Transverse colon (tissue), 4 donors: ENCODE measurements around the gene LRSAM1. TPM values are rescaled to one million over a fixed set of nuclear protein-coding genes. Genes with fewer than 3 reads are reported as not detected.

Experiments used
- DNase-seq: peaks from one replicate; pipeline ENCODE4 v3.0.0-alpha.2; 2019
- H3K27ac ChIP-seq, 4 donors: fragments of 200-600 bp; sonication (generic); 2 replicates each; pipeline ENCODE4 v1.5.1; 2016 to 2018; ENCODE audit warnings: inconsistent platforms in 4 of 4
- H3K27me3 ChIP-seq: fragments of 200-600 bp; sonication (generic); 2 replicates; pipeline ENCODE4 v1.5.1; 2017; ENCODE audit warnings: inconsistent platforms
- H3K36me3 ChIP-seq, 4 donors: fragments of 200-600 bp; sonication (generic); 2 replicates each; pipeline ENCODE4 v1.5.1; 2017 to 2019; ENCODE audit warnings: inconsistent platforms in 4 of 4
- H3K4me1 ChIP-seq, 4 donors: fragments of 200-600 bp; sonication (generic); 2 replicates each; pipeline ENCODE4 v1.5.1; 2017 to 2020; ENCODE audit warnings: inconsistent platforms in 4 of 4
- H3K4me3 ChIP-seq, 4 donors: fragments of 200-600 bp; sonication (generic); 1 replicate in 1 of 4; 2 replicates in 3 of 4; pipeline versions ENCODE4 v1.5.1 to v1.6.1; 2017 to 2019; ENCODE audit warnings: inconsistent platforms in 4 of 4
- H3K9me3 ChIP-seq, 2 donors: fragments of 200-600 bp; sonication (generic); 2 replicates each; pipeline ENCODE4 v1.5.1; 2017 to 2019; ENCODE audit warnings: inconsistent platforms in 2 of 2
- CTCF ChIP-seq, 5 experiments: fragments of 200-600 bp in 3 of 5; fragments of 450-650 bp in 2 of 5; sonication (generic) in 3 of 5; IDR thresholded peaks; 1 replicate in 2 of 5; 2 replicates in 3 of 5; pipeline ENCODE4 v1.5.1; 2016 to 2017; ENCODE audit warnings: antibody characterized with exemption in 5 of 5, inconsistent platforms in 3 of 5, mild to moderate bottlenecking in 2 of 5, moderate library complexity in 1 of 5
- EP300 ChIP-seq: sonication (generic); formaldehyde crosslinking; IDR thresholded peaks from one replicate; pipeline ENCODE4 v1.6.1; 2017; ENCODE audit warnings: antibody characterized with exemption, low read depth
- POLR2A ChIP-seq: fragments of 450-650 bp; IDR thresholded peaks from one replicate; pipeline ENCODE4 v1.6.1; 2016; ENCODE audit warnings: antibody characterized with exemption, mild to moderate bottlenecking, moderate library complexity
- POLR2AphosphoS5 ChIP-seq, 3 donors: sonication (generic); formaldehyde crosslinking; IDR thresholded peaks; one replicate each; pipeline ENCODE4 v1.6.1; 2016; ENCODE audit warnings: antibody characterized with exemption in 3 of 3
- WGBS, 2 donors: methylation state at CpG; one replicate each; pipeline ENCODE4 v1.1.5; 2018; ENCODE audit warnings: low coverage in 1 of 2; 5-methylcytosine and 5-hydroxymethylcytosine counted together
- in situ Hi-C, 4 donors: fragments of 200-750 bp; cut with MboI; loops; one replicate each; pipeline versions ENCODE4 v1.15.0 to v1.15.1; 2017; ENCODE audit warnings: low sequenced_read_pairs in 3 of 4, low pct_ligation_motif_present in 1 of 4, low pct_unique_long_range_greater_than_20kb in 1 of 4
- intact Hi-C: fragments of 100-400 bp; cut with DNase I; formaldehyde crosslinking; loops from one replicate; pipeline ENCODE4 v1.15.1; 2023; ENCODE audit warnings: low total_unique reads
- total RNA-seq, 4 donors: library from RNA; depleted of rRNA; stranded (reverse); fragments of >200 nt; gene quantifications; one replicate each; pipeline ENCODE4 v1.1.0, GENCODE V29; 2016

LRSAM1 gene
- total RNA-seq, 4 donors from 2014 or later: 16.2 to 39.2 (median 26.2) TPM

GRCh38 chr9:127537792-127538191, 86.5 kb downstream of the LRSAM1 start:
- DNase-seq: no peak
- no peak overlapping the region for H3K4me3 ChIP-seq
- no peak for TF ChIP-seq POLR2A
- peak in 1 of 5 experiments; percentile 17 for TF ChIP-seq CTCF (IDR thresholded peaks at IDR 0.05)
- no peaks in the 10 kb centered on the region for H3K9me3 ChIP-seq
- H3K27me3 ChIP-seq: no peaks in the 10 kb centered on the region
- WGBS, 2 donors: 50% methylated on average over 3 of the region's 3 CpGs; no CpG with 5 or more reads in 1 of the 2 donors
- no peaks in the 10 kb centered on the region for H3K36me3 ChIP-seq
- in situ Hi-C loops: no loop called here
- peaks cover 27 to 72% (median 57%) of the 10 kb centered on the region in 4 donors for H3K4me1 ChIP-seq
- peak overlapping the region; percentile 58 to 91 (median 76) for H3K27ac ChIP-seq
- intact Hi-C loops: no loop called here

- Histone ChIP-seq H3K4me3 (no peak overlapping the region), H3K36me3 (no peaks in the 10 kb centered on the region), H3K4me1 (peaks cover 34 to 83% (median 65%) of the 10 kb centered on the region in 4 donors), H3K27ac (peak overlapping the region; percentile 59 to 91 (median 74)), H3K27me3 (no peaks in the 10 kb centered on the region), H3K9me3 (no peaks in the 10 kb centered on the region)
- intact Hi-C loops (no loop called here), in situ Hi-C loops (no loop called here)
- no peak for DNase-seq
- TF ChIP-seq EP300: no peak
- TF ChIP-seq POLR2AphosphoS5 (IDR thresholded peaks at IDR 0.05): no peak
- TF ChIP-seq CTCF (IDR thresholded peaks at IDR 0.05): no peak
- TF ChIP-seq POLR2A: no peak
- 75 to 81% methylated on average over 4 of the region's 4 CpGs for WGBS, 2 donors
These were observed 87.5 kb downstream of the LRSAM1 start for GRCh38 chr9:127538849-127539258.

- H3K9me3 ChIP-seq: no peaks in the 10 kb centered on the region
- no peak overlapping the region for H3K4me3 ChIP-seq
- H3K36me3 ChIP-seq: no peaks in the 10 kb centered on the region
- DNase-seq: no peak
- in situ Hi-C loops: no loop called here
- peak overlapping the region; percentile 59 to 91 (median 74) for H3K27ac ChIP-seq
- H3K4me1 ChIP-seq: peaks cover 40 to 88% (median 71%) of the 10 kb centered on the region in 4 donors
- intact Hi-C loops: no loop called here
- no peaks in the 10 kb centered on the region for H3K27me3 ChIP-seq
- no peak for TF ChIP-seq POLR2A
- no peak for TF ChIP-seq EP300
- no peak for TF ChIP-seq POLR2AphosphoS5 (IDR thresholded peaks at IDR 0.05)
- TF ChIP-seq CTCF (IDR thresholded peaks at IDR 0.05): no peak
- WGBS, 2 donors: 80% methylated on average over 17 of the region's 17 CpGs; no CpG with 5 or more reads in 1 of the 2 donors
These were observed 88.1 kb downstream of the LRSAM1 start for GRCh38 chr9:127539259-127539981.

- H3K27me3 ChIP-seq: no peaks in the 10 kb centered on the region
- 74 to 80% methylated on average over 1 to 15 of the region's 15 CpGs for WGBS, 2 donors
- H3K9me3 ChIP-seq: no peaks in the 10 kb centered on the region
- DNase-seq: no peak
- in situ Hi-C loops: no loop called here
- intact Hi-C loops: no loop called here
- no peak for TF ChIP-seq EP300
- no peak for TF ChIP-seq POLR2AphosphoS5 (IDR thresholded peaks at IDR 0.05)
- TF ChIP-seq POLR2A: no peak
- TF ChIP-seq CTCF (IDR thresholded peaks at IDR 0.05): no peak
- H3K4me1 ChIP-seq: peaks cover 46 to 95% (median 78%) of the 10 kb centered on the region in 4 donors
- no peak overlapping the region for H3K4me3 ChIP-seq
- peak overlapping the region; percentile 59 to 91 (median 74) for H3K27ac ChIP-seq
- no peaks in the 10 kb centered on the region for H3K36me3 ChIP-seq
These were observed 88.8 kb downstream of the LRSAM1 start for GRCh38 chr9:127539982-127540663.
